Measurements from ENCODE around the gene BTN2A1. TPM values are rescaled to one million over a fixed set of nuclear protein-coding genes. Genes with fewer than 3 reads are reported as not detected.

The BTN2A1 gene
- total and polyA plus RNA-seq, 7 donors, result 5.4 to 14.9 (median 9.4) TPM

- no peaks in the 10 kb centered on the region for H3K4me1 ChIP-seq
- peaks cover 3% of the 10 kb centered on the region for H3K9me3 ChIP-seq
- DNase-seq (no peak), ATAC-seq (no peak)
- 81 to 90% (median 87%) methylated on average over 5 of the region's 5 CpGs for WGBS, 3 donors
- H3K36me3 ChIP-seq (ENCODE audit: insufficient read depth in 1 of 2, low read depth in 1 of 2), result no peaks in the 10 kb centered on the region
- TF ChIP-seq CTCF (IDR thresholded peaks at IDR 0.05), result no peak
- H3K4me3 ChIP-seq, result no peak overlapping the region
- H3K27ac ChIP-seq, result no peak overlapping the region
- intact Hi-C loops (cut with DNase I), result no loop called here
- H3K27me3 ChIP-seq (ENCODE audit: insufficient read depth in 3 of 3, low read length in 2 of 3), result no peaks in the 10 kb centered on the region
Observed at GRCh38 chr6:26486358-26486757, 28.6 kb downstream of the BTN2A1 start.

GRCh38 chr6:26487466-26487865 lies 29.7 kb downstream of the BTN2A1 start:
- intact Hi-C loops (cut with DNase I), result no loop called here
- no peaks in the 10 kb centered on the region for H3K27me3 ChIP-seq (ENCODE audit: insufficient read depth in 3 of 3, low read length in 2 of 3)
- no peak overlapping the region for H3K4me3 ChIP-seq
- H3K36me3 ChIP-seq (ENCODE audit: insufficient read depth in 1 of 2, low read depth in 1 of 2), result no peaks in the 10 kb centered on the region
- WGBS, 3 donors, result 90 to 93% (median 93%) methylated on average over 1 of the region's 1 CpG
- no peak for DNase-seq
- no peak overlapping the region for H3K27ac ChIP-seq
- no peaks in the 10 kb centered on the region for H3K4me1 ChIP-seq
- TF ChIP-seq CTCF (IDR thresholded peaks at IDR 0.05), result no peak
- H3K9me3 ChIP-seq, result peaks cover 3% of the 10 kb centered on the region
- ATAC-seq, result no peak

GRCh38 chr6:26489996-26490964 lies 32.5 kb downstream of the BTN2A1 start:
- H3K27ac ChIP-seq, result no peak overlapping the region
- H3K36me3 ChIP-seq (ENCODE audit: insufficient read depth in 1 of 2, low read depth in 1 of 2), result no peaks in the 10 kb centered on the region
- ATAC-seq, result no peak
- intact Hi-C loops (cut with DNase I), result no loop called here
- H3K9me3 ChIP-seq, result peaks cover 3% of the 10 kb centered on the region
- no peak overlapping the region for H3K4me3 ChIP-seq
- H3K4me1 ChIP-seq, result no peaks in the 10 kb centered on the region
- WGBS, 3 donors, result 87 to 94% (median 90%) methylated on average over 8 of the region's 8 CpGs
- no peak for DNase-seq
- TF ChIP-seq CTCF (IDR thresholded peaks at IDR 0.05), result no peak
- H3K27me3 ChIP-seq (ENCODE audit: insufficient read depth in 3 of 3, low read length in 2 of 3), result no peaks in the 10 kb centered on the region

- Histone ChIP-seq H3K27ac (no peak overlapping the region), H3K27me3 (ENCODE audit: insufficient read depth in 3 of 3, low read length in 2 of 3) (no peaks in the 10 kb centered on the region), H3K4me3 (no peak overlapping the region), H3K36me3 (ENCODE audit: insufficient read depth in 1 of 2, low read depth in 1 of 2) (no peaks in the 10 kb centered on the region), H3K4me1 (no peaks in the 10 kb centered on the region), H3K9me3 (peaks cover 3% of the 10 kb centered on the region)
- TF ChIP-seq CTCF (IDR thresholded peaks at IDR 0.05), result no peak
- DNase-seq (no peak), ATAC-seq (no peak)
- 73 to 79% (median 74%) methylated on average over 5 of the region's 5 CpGs for WGBS, 3 donors
- intact Hi-C loops (cut with DNase I), result no loop called here
Observed at GRCh38 chr6:26491604-26492003, 33.8 kb downstream of the BTN2A1 start.
